HepG2 (cell line): ENCODE results near the gene LTBR. TPM values are rescaled to one million over a fixed set of nuclear protein-coding genes. Genes with fewer than 3 reads are reported as not detected.
A peak's percentile ranks its signal among the peaks of the same experiment; 100 is the strongest.

Experiments
- ATAC-seq: fragments of 200-7000 bp; cut with Tn5 transposase; 3 replicates; pipeline ENCODE4 v1.9.1; 2020; ENCODE audit warnings: mild to moderate bottlenecking, moderate library complexity
- BruUV-seq: library from RNA; stranded (reverse); fragments of 400-500 nt; replicated peaks from 2 replicates; lab custom pipeline; 2021; lab: Mats Ljungman, UMichigan
- CTCF ChIA-PET: fragments of 300-600 bp; formaldehyde crosslinking; extraction: SDS; loops from one replicate; lab custom pipeline; 2021; ENCODE audit warnings: low total read pairs, inconsistent platforms, low intra/inter-chr PET ratio; lab: Yijun Ruan, JAX
- POLR2A ChIA-PET: fragments of 350-600 bp; sonication (Branson Sonifier 250); formaldehyde crosslinking; loops from one replicate; lab custom pipeline; 2020; ENCODE audit warnings: antibody characterized with exemption, inconsistent platforms; lab: Yijun Ruan, JAX
- DNase-seq: peaks from one replicate; pipeline ENCODE4 v3.0.0-alpha.2; 2015; ENCODE audit warnings: low spot score
- FAIRE-seq: peaks from 3 replicates; lab custom pipeline; 2011; peaks lifted over from hg19 to GRCh38; lab: Jason Lieb, UNC
- H2AFZ ChIP-seq: one replicate; pipeline ENCODE4 v1.6.1; 2011; ENCODE audit warnings: low read length, inconsistent platforms
- H3K27ac ChIP-seq: fragments of 300-600 bp; 3 replicates; pipeline ENCODE4 v1.8.0; 2011; ENCODE audit warnings: mixed run types, mild to moderate bottlenecking, mixed read lengths, low read length, inconsistent platforms; ENCODE audit not compliant: insufficient read depth; ENCODE audit errors: extremely low read length
- H3K27me3 ChIP-seq, 2 experiments: fragments of 200-600 bp in 1 of 2; 2 replicates in 1 of 2; 3 replicates in 1 of 2; pipeline versions ENCODE4 v1.6.0 to v1.8.0; 2011; ENCODE audit warnings: low read length in 2 of 2, mild to moderate bottlenecking in 2 of 2, moderate library complexity in 2 of 2, inconsistent platforms in 1 of 2; ENCODE audit not compliant: insufficient read depth in 2 of 2, control insufficient read depth in 1 of 2
- H3K36me3 ChIP-seq, 2 experiments: fragments of 200-600 bp in 1 of 2; replicated peaks in 1 of 2; 2 replicates in 1 of 2; 3 replicates in 1 of 2; pipeline versions ENCODE4 v1.5.1 to v1.8.0; 2011; ENCODE audit warnings: low read length in 2 of 2, inconsistent platforms in 1 of 2; ENCODE audit not compliant: insufficient read depth in 2 of 2, control insufficient read depth in 1 of 2
- H3K4me1 ChIP-seq: 2 replicates; pipeline ENCODE4 v1.5.1; 2012; ENCODE audit warnings: low read length, inconsistent platforms; ENCODE audit not compliant: insufficient read depth
- H3K4me2 ChIP-seq: 2 replicates; pipeline ENCODE4 v1.6.0; 2011; ENCODE audit warnings: low read depth, low read length, inconsistent platforms
- H3K4me3 ChIP-seq, 3 experiments: fragments of 200-600 bp in 1 of 3; sonication (generic), shearing (Covaris generic) in 1 of 3; replicated peaks in 1 of 3; 2 replicates each; pipeline ENCODE4 v1.5.1; 2011 to 2016; ENCODE audit warnings: low read length in 3 of 3, inconsistent platforms in 2 of 3, low read depth in 2 of 3, mild to moderate bottlenecking in 2 of 3, control low read depth in 1 of 3, mixed read lengths in 1 of 3; ENCODE audit not compliant: insufficient read depth in 1 of 3
- H3K79me2 ChIP-seq: one replicate; pipeline ENCODE4 v1.6.1; 2011; ENCODE audit warnings: low read length, inconsistent platforms; ENCODE audit not compliant: insufficient read depth
- H3K9ac ChIP-seq: 2 replicates; pipeline ENCODE4 v1.6.0; 2011; ENCODE audit warnings: mild to moderate bottlenecking, low read depth, low read length, inconsistent platforms; ENCODE audit not compliant: insufficient read depth
- H3K9me3 ChIP-seq: 2 replicates; pipeline ENCODE4 v1.5.1; 2012; ENCODE audit warnings: mild to moderate bottlenecking, low read length
- H4K20me1 ChIP-seq: 2 replicates; pipeline ENCODE4 v1.6.0; 2011; ENCODE audit warnings: inconsistent platforms, mild to moderate bottlenecking, low read length, moderate library complexity; ENCODE audit not compliant: insufficient read depth
- KDM2A ChIP-seq: sonication (generic); formaldehyde crosslinking; IDR thresholded peaks from 2 replicates; pipeline ENCODE4 v1.4.0; 2020; ENCODE audit warnings: low read depth, missing genetic modification reagents, borderline replicate concordance
- SAP130 ChIP-seq: IDR thresholded peaks from 2 replicates; pipeline ENCODE4 v1.6.1; 2016; ENCODE audit warnings: low read depth
- ZFAT ChIP-seq: sonication (generic); formaldehyde crosslinking; conservative IDR thresholded peaks from 2 replicates; pipeline ENCODE4 v1.8.1; 2023; ENCODE audit warnings: missing genetic modification reagents, inconsistent platforms
- WGBS: methylation state at CpG from one replicate; pipeline ENCODE4 v1.1.6; 2017; ENCODE audit warnings: low lambda C conversion rate; 5-methylcytosine and 5-hydroxymethylcytosine counted together
- in situ Hi-C: cut with HindIII; loops from 2 replicates; pipeline ENCODE4 v1.10.0; 2017; ENCODE audit warnings: low pct_unique_long_range_greater_than_20kb; ENCODE audit not compliant: extremely low pct_ligation_motif_present
- intact Hi-C: fragments of 100-400 bp; cut with micrococcal nuclease; formaldehyde crosslinking; loops from one replicate; pipeline ENCODE4 v1.10.0; 2022; ENCODE audit not compliant: unreplicated experiment
- polyA plus RNA-seq, 8 experiments: library from polyadenylated mRNA; depleted of rRNA in 3 of 8; stranded (reverse) in 7 of 8; unstranded in 1 of 8; fragments of >200 nt; fragmentation: Illumina TruSeq in 4 of 8; extraction: Trizol in 4 of 8; gene quantifications; 2 replicates each; pipeline versions ENCODE4 v1.2.1 to v1.2.3, GENCODE V29; 2011 to 2016; ENCODE audit warnings: low read depth in 4 of 8, missing spikeins in 1 of 8, mixed read lengths in 1 of 8; ENCODE audit not compliant: insufficient read depth in 1 of 8
- total RNA-seq, 5 experiments: library from RNA; depleted of rRNA; stranded (reverse); fragments of >200 nt; fragmentation: Illumina TruSeq; extraction: Trizol; gene quantifications; 2 replicates each; pipeline ENCODE4 v1.2.3, GENCODE V29; 2016; ENCODE audit warnings: low read depth in 1 of 5
- TF ChIP-seq, protein P1 (sequence below): IDR thresholded peaks from 2 replicates; pipeline ENCODE4 v1.6.1; 2016; ENCODE audit warnings: mild to moderate bottlenecking
- TF ChIP-seq, protein P2 (sequence below): sonication (generic); formaldehyde crosslinking; IDR thresholded peaks from 2 replicates; pipeline ENCODE4 v1.8.0; 2022; ENCODE audit warnings: missing genetic modification reagents, low read depth, mild to moderate bottlenecking, borderline replicate concordance
- TF ChIP-seq, protein P3 (sequence below): sonication (generic); formaldehyde crosslinking; IDR thresholded peaks from 2 replicates; pipeline ENCODE4 v1.9.0; 2021; ENCODE audit warnings: missing genetic modification reagents, mild to moderate bottlenecking, borderline replicate concordance
- TF ChIP-seq, protein P4 (sequence below): sonication (generic); formaldehyde crosslinking; IDR thresholded peaks from 2 replicates; pipeline ENCODE4 v1.4.0; 2020; ENCODE audit warnings: missing genetic modification reagents

LTBR gene
- total and polyA plus RNA-seq, 2 of the 13 experiments (the other 11 are each of a cell fraction or from before 2014, with no cell fraction given): 31.4 to 34.8 TPM

DNA sequence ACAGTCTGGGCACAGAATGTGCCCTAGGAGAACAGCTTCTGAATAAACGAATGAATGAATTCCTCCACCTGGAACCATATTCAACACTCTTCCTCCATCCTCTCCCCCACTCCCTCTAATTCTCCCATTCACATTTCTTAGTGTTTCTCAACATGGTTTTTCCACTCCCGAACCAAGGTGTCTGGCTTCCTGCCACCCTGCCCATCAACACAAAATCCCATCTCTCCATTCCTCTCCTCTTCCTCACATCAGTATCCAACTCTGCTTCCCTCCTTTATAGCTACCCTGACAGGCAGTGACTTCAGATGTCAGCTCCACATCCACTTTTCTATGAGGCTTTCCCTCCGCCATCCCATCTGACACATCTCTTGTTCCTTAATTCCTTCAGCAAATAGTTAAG is 45.0 kb upstream of the LTBR start:
- peak overlapping the region; percentile 96 for H3K4me2 ChIP-seq
- CTCF ChIA-PET: no interaction called here
- WGBS: 61% methylated on average over 3 of the region's 3 CpGs
- peaks cover 82% of the 10 kb centered on the region for H3K4me1 ChIP-seq
- POLR2A ChIA-PET: interaction anchor here (0.6 to 11.0 kb wide), 11 partner anchors 10 to 132 kb away, joined by 3 to 278 read pairs (median 5); partner anchors contain the start of genes LTBR, SCNN1A and VAMP1
- peak overlapping the region; percentile 95 for H3K9ac ChIP-seq
- no peak for TF ChIP-seq ZFAT (CRISPR knock-in tag)
- TF ChIP-seq, protein P1, sequence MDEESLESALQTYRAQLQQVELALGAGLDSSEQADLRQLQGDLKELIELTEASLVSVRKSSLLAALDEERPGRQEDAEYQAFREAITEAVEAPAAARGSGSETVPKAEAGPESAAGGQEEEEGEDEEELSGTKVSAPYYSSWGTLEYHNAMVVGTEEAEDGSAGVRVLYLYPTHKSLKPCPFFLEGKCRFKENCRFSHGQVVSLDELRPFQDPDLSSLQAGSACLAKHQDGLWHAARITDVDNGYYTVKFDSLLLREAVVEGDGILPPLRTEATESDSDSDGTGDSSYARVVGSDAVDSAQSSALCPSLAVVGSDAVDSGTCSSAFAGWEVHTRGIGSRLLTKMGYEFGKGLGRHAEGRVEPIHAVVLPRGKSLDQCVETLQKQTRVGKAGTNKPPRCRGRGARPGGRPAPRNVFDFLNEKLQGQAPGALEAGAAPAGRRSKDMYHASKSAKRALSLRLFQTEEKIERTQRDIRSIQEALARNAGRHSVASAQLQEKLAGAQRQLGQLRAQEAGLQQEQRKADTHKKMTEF (CRISPR knock-in tag): 0 out of 2 replicates have a peak, but pooled peaks have one; percentile 22
- TF ChIP-seq, protein P2, sequence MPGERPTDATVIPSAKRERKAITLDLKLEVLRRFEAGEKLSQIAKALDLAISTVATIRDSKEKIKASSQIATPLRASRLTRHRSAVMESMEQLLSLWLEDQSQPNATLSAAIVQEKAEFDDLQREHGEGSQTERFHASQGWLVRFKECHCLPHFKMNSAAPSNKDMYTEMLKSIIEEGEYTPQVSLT (CRISPR knock-in tag): no peak
- TF ChIP-seq, protein P3, sequence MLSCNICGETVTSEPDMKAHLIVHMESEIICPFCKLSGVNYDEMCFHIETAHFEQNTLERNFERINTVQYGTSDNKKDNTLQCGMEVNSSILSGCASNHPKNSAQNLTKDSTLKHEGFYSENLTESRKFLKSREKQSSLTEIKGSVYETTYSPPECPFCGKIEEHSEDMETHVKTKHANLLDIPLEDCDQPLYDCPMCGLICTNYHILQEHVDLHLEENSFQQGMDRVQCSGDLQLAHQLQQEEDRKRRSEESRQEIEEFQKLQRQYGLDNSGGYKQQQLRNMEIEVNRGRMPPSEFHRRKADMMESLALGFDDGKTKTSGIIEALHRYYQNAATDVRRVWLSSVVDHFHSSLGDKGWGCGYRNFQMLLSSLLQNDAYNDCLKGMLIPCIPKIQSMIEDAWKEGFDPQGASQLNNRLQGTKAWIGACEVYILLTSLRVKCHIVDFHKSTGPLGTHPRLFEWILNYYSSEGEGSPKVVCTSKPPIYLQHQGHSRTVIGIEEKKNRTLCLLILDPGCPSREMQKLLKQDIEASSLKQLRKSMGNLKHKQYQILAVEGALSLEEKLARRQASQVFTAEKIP: no peak
- TF ChIP-seq SAP130 (CRISPR knock-in tag): 0 out of 2 replicates have a peak, but pooled peaks have one; percentile 11
- 0 out of 2 replicates have a peak, but pooled peaks have one; percentile 5 for TF ChIP-seq KDM2A
- TF ChIP-seq, protein P4, sequence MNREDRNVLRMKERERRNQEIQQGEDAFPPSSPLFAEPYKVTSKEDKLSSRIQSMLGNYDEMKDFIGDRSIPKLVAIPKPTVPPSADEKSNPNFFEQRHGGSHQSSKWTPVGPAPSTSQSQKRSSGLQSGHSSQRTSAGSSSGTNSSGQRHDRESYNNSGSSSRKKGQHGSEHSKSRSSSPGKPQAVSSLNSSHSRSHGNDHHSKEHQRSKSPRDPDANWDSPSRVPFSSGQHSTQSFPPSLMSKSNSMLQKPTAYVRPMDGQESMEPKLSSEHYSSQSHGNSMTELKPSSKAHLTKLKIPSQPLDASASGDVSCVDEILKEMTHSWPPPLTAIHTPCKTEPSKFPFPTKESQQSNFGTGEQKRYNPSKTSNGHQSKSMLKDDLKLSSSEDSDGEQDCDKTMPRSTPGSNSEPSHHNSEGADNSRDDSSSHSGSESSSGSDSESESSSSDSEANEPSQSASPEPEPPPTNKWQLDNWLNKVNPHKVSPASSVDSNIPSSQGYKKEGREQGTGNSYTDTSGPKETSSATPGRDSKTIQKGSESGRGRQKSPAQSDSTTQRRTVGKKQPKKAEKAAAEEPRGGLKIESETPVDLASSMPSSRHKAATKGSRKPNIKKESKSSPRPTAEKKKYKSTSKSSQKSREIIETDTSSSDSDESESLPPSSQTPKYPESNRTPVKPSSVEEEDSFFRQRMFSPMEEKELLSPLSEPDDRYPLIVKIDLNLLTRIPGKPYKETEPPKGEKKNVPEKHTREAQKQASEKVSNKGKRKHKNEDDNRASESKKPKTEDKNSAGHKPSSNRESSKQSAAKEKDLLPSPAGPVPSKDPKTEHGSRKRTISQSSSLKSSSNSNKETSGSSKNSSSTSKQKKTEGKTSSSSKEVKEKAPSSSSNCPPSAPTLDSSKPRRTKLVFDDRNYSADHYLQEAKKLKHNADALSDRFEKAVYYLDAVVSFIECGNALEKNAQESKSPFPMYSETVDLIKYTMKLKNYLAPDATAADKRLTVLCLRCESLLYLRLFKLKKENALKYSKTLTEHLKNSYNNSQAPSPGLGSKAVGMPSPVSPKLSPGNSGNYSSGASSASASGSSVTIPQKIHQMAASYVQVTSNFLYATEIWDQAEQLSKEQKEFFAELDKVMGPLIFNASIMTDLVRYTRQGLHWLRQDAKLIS (CRISPR knock-in tag): 0 out of 2 replicates have a peak, but pooled peaks have one; percentile 5
- no peaks in the 10 kb centered on the region; the same call in 1 of the 2 replicates for H4K20me1 ChIP-seq
- intact Hi-C loops (loop anchor here (5.0 to 10.0 kb wide), 2 partner anchors 83 to 126 kb away; no protein-coding TSS in a partner anchor), in situ Hi-C loops (loop anchor here (5.0 kb wide), 1 partner anchor 33 kb away; no protein-coding TSS in a partner anchor)
- peaks cover 72% of the 10 kb centered on the region for H3K79me2 ChIP-seq
- BruUV-seq: no TSS peak
- FAIRE-seq (no peak), DNase-seq (no peak), ATAC-seq (no peak)
- H2AFZ ChIP-seq: no peak overlapping the region
- no peaks in the 10 kb centered on the region for H3K9me3 ChIP-seq
- peaks cover 4 to 5% of the 10 kb centered on the region in 2 experiments; a peak in 4 of 5 replicates for H3K36me3 ChIP-seq
- H3K27ac ChIP-seq: peak overlapping the region; percentile 97
- H3K4me3 ChIP-seq: peak overlapping the region; percentile 28 to 99 (median 97)
- H3K27me3 ChIP-seq: no peaks in the 10 kb centered on the region; a peak in 1 of 5 replicates
